DOHH2 (cell line): ENCODE data around the gene TIGAR.

Experiments used
- CTCF ChIP-seq: fragments of 200-600 bp; sonication (generic); IDR thresholded peaks from one replicate; pipeline ENCODE4 v1.5.1; 2014; ENCODE audit warnings: antibody characterized with exemption, mild to moderate bottlenecking, low read depth, low read length; ENCODE audit not compliant: poor library complexity, severe bottlenecking
- EZH2phosphoT487 ChIP-seq: fragments of 200-600 bp; sonication (generic); IDR thresholded peaks from 2 replicates; pipeline ENCODE4 v1.6.1; 2017; ENCODE audit warnings: borderline replicate concordance, mild to moderate bottlenecking, antibody characterized with exemption, low read length, moderate library complexity, mixed read lengths

- TF ChIP-seq CTCF (no peak), EZH2phosphoT487 (no peak)
Observed at GRCh38 chr12:4392223-4392742, 71.3 kb downstream of the TIGAR start.
